ENCODE data around the gene KLHDC3.

The KLHDC3 gene, protein sequence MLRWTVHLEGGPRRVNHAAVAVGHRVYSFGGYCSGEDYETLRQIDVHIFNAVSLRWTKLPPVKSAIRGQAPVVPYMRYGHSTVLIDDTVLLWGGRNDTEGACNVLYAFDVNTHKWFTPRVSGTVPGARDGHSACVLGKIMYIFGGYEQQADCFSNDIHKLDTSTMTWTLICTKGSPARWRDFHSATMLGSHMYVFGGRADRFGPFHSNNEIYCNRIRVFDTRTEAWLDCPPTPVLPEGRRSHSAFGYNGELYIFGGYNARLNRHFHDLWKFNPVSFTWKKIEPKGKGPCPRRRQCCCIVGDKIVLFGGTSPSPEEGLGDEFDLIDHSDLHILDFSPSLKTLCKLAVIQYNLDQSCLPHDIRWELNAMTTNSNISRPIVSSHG

DNA sequence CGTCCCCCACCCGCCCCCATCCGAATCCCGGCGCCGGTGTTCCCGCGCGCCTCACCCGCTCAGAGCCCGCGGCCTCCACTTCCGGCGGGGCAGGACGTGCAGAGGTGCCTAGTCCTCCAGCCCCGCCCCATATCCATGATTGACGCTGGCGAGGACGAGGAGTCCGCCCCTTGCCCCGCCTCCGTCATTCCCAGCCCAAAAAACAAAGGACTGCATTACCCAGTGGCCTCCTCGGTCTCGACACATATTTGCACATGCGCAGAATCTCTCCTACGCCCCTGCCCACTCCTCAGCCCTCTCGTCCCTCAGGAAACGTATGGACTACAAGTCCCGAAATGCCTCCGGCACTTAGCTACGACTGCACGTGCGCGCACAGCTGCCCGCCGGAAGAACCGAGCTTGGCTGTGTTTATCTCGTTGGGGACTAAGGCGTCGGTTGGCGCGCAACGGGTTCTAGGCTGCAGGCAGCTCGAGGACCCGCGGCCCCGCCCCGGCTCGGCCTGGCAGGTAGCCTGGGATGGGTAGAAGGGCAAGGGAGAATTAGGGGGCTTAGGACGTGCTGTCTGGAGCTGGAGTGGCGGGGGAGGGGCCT, at the start of gene KLHDC3, which contains the start of gene MEA1:
Gene KLHDC3, plus strand, starts transcription at position 407 of the 591 bp plus-strand sequence. CDS start 2,944 bp downstream, outside the sequence.
Gene MEA1, minus strand, starts transcription at position 104 of the 591 bp plus-strand sequence. CDS start 133 bp downstream, outside the sequence.
- peak; percentile 100 for DNase-seq

DNA sequence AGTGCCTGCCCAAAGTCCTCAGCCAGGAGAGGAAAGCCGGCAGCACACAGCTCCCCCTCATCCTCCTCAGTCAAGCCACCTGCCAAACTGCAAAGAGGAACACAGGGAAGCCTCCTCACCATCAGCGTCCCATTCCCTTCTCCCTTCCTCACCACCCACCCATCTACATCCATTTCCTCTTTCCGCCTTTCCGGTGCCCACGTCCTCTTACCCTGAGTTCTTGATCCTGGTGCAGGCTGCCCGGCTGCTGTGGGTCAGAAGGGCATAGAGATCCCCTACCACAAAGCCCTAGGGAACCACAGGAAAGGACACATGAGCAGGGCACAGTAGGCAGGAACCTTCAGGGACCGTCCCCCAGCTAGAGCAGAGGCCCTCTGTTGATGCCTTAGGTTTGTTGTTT, 47.5 kb upstream of the KLHDC3 start:
- no peak for DNase-seq

DNA sequence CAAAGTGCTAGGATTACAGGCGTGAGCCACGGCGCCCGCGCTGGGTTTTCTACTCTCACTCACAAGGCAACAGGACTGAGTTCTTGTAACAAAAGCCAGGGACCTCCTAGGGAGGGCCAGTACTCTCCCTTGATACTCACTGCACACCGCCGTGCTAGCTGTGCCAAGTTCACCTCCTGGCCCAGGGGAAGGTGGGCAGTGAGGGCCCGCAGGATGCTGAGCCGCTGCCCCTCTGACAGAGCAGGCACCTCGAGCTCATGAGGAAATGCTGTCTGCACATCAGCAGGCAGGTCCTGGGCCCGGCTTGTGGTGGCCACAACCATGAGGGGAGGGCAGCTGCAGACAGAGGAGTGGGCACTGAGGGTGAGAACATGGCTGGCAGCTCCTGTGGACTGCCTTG, 46.8 kb upstream of the KLHDC3 start:
- DNase-seq, result no peak

DNA sequence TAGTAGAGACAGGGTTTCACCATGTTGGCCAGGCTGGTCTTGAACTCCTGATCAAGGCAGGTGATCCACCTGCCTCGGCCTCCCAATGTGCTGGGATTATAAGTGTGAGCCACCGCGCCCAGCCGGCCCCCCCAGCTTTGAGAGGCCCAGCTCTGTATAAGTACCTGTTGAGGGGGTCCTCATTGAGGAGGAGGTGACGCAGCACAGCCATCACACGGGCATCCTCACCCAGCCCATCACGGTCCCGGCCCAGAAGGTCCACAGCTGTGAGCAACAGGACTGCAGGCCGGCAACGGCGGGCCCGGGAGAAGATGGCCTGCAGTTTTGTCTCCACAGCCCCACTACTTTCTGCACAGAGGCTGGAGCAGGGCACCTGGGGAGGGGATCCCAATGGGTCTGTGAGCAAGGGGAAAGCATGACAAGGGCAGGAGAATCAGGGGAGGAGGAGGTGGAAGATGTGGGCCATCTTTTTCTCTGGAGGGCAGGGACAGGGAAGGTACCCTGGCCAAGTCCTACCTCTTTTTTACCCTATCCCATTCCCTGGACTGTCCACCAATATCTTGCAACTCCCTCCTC, 45.8 kb upstream of the KLHDC3 start:
- no peak for DNase-seq

DNA sequence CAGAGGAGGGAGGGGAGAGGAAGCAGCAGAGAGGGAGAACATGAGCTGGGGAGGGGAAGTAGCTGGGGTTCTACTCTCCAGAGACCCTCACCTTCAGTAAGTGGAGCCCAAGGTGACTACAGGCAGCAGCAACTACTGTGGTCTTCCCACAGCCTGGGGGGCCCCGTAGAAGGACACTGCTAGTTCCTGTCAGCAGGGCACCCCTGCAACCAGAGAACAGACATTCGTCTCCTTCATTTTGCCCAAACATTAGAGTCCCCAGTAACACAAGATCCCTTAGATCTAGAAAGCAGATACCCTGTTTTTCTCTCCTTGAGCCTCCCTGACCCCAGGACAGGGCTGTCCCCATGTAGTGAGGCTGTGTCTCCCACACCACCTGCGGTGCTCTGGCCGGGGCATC, 45.3 kb upstream of the KLHDC3 start:
- no peak for DNase-seq

DNA sequence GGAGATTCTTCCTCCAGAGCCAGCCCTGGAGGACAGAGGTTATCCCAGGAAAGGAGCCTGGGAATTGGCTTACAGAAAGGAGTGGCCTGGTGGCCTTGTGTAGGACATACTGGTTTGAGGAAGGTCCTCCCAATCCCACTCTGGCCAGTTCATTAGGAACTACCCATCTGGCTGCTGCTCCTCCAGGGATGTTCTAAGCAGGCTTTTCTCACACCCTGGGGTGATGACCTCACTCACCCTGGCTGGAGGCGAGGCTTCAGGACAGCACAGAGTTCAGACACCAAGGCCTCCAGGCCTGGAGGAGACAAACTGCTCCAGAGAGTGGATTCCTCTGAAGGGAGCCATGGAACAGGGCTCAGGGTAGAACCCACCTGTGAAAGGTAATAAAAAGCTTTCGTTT, 44.6 kb upstream of the KLHDC3 start:
- no peak for DNase-seq

DNA sequence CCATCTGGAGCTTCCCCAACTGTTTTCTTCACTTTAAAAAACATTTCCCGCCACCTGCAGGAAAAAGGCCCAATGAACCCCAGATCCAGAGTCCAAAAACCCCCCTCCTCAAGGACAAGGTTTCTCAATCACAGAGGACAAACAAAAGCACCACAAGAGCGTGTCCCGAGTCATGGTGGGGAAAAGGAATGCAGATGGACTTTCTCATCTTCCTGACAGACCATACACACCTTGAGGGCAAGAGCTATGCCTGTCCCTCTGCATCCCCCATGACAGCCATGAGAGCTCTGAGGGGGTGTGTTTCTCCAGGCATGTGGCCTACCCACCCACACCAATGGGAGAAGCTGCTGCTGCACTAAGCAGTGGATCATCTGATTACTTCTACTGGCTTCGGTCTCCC, 44.1 kb upstream of the KLHDC3 start:
- DNase-seq, result no peak

DNA sequence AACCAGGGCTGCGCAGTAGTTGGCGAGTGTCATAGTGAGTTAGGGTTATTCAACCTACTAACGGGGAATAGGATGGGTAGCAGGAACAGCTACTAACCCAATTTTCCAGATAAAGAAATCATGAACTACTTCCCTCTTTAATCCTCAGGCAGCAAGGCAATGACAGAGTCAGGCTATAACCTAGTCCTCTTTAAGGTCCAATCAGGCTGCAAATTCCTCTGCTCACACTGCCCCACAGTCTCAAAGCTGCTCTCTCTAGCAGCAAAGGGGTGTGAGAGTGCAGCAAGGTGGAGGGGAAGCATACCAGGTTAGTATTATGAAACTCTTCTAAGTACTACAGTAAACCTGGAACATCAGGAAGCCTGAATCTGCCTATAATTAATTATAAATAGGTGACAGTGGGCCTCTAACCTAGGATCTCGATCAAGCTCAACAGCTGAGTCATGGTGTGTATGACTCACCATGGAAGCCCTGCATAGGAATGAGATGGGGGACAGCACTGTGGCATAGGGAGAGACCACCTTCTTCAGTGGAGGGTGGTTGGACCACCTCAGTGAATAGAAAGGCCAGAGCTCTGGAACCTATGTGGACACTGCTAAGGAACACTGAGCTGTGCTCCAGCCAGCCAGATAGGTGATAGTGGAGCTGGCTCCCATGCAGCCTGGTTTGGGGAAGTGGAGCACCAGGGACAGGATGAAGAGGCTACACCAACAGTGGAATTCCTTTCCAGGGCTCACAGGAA, 43.0 kb upstream of the KLHDC3 start:
- DNase-seq, result no peak

DNA sequence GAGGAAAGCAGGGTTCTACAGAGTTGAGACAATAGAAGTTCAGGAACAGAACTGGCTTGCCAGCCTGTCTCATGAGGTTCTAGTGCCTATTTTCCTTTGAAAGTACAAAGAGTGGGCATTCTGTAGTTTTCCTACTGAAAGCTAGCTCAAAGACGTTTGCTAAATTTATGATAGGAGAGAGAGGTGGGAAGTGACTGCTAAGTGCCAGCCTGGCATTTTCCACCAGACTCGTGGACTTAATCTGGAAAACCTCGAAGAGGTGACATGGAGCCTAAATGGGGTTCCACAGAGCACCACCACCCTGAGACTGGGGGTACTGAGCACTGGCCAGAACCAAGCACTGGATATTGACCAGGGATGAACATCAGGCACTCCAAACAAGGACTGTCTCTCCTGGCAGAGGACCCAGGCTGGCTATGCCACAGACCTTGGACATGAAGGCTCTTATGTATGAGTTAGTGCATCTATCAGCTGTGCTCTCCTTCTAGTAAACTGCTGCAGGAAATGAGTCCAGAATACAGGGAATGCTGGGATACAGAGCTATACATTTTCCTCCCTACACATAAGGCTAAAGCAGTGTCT, 42.2 kb upstream of the KLHDC3 start:
- no peak for DNase-seq

DNA sequence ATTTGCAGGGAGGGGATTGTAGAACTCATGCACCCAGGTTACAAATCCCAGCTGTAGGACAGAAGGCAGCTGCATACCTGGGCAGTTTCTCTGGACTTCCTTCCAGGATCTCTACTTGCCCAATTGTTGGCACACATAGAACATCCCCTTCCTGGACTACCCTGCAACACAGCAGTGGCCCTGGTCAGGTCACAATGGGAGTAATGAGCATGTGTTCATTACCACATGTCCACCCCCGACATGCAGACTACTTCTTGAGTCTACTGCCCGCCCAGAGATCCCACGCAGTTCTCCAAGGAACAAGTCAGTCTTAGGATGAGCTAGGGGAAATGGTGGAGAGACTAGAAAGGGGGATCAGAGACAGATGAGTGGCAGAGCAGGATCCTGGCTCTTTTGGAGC, 40.1 kb upstream of the KLHDC3 start:
- no peak for DNase-seq

DNA sequence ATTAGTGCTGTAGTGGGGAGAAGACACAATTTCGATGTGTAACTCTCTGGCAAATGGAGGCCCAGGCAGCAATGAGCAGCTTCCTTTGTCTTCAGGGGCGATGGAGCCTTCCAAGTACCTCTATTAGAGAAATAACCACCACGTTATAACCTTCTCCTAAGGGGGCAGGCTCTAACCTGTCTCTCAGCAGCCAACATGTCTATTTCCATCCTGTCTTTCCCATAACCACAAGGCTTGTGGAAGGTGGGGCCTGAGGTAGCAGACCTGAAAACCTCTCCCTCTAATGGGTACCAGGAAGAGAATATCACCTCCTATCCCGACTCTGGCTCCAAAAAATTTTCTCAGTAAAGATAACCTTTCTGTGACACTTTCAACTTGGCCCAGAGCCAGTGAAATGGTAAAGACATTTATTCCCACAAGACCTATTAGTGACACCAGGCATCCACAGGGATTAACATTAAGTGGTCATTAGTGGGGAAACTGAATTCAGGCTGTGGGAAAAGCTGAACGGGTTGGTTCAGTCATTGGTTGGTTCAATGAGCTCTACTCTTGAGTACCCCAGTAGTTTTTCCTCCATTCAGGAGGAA, 39.0 kb upstream of the KLHDC3 start:
- DNase-seq, result no peak

DNA sequence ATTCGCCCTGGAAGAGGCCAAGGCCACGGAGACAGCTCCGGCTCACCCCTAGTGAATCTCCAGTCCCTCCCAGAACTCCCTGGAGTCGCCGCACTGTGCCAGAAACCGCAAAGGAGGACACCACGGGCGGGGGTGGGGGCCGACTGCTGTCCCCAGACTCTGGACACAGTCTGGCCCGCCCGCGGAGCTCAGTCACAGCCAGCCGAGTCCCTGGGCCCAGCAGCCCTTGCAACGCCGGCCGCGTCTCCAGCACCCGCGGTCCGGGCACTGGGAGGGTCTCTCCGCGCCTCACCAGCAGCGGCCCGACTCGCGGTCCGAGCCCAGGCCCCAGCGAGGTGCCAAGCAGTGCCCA, 35.6 kb upstream of the KLHDC3 start:
- DNase-seq, result no peak

DNA sequence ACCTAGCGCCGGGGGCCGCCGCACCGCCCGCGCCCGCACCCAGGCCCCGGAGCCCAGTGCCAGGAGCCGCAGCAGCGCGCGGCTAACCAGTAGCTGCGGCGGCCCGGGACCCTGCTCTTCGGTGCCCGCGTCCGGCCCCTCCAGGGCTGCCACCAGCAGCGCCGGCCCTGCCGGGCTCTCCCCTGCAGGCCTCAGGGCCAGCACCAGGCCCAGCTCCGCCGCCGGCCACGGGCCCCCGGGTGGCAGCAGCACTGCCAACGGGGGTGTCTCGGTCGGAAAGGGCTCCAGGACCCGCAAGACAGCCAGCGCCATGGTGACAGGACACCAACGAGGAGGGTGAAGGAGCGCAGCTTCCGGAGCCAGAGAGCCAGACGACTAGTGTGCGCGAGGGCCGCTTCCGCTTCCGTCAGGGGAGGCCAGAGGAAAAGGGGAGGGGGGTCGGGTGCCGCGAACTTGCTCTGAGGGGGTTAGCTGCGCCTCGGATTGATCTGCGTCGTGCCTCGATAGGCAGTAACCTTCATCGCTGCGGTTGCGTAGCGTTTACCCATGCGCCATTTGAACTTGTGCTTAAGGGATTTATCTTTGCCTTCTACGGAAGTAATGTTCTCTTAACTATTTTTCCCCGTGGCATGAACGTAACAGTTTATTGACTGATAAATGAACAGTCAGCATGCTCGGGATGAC, 35.1 kb upstream of the KLHDC3 start, which contains the start of gene PEX6:
Gene PEX6, minus strand, starts transcription at position 343 of the 684 bp plus-strand sequence. Its CDS starts 31 bp downstream, at position 312.
- DNase-seq, result peak; percentile 97

DNA sequence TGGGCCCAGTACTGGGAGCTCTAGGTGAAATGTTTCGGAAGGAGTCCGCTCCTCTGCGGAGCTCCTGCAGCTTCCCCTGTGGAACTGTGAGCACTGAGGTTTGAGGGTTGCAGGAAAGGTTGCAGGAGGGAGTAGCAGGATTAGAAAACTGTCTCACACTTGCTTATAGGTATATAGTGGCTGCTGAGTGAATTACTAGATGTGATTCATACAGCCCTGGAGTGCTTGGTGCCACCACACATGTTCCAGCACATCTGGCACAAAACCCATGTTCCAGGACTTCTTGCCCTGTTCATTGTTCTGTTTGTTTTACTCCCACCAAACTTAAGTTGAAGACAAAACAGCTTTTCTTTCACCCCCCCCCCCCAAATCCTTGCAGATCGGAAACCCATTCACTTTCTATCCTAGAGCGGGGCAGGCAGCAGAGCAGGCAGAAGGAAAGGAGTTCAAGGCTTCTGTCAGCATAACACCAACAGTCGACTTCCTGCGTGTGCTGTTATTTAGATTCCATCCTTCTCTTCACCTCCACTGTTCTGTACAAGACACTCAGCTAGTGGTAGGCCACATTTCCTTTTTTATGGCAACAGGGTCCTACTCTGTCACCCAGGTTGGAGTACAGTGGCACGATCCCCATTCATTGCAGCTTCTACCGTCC, 34.4 kb upstream of the KLHDC3 start:
- no peak for DNase-seq

DNA sequence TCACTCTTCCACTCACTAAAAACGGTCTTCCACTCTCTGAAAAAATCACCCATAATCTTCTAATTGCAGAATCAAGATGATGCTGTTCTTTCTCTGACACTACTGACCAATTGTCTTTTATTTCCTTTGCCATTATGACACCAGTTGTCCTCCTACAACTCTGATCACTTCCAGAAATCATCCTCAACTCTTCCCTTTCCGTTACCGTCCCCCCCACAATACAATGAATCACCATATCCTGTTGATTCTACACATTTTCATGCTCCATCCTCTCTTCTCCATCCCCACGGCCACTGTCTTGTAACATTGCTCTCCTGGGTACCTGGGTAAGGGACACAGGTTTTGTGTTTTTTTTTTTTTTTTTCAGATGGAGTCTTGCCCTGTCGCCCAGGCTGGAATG, 32.2 kb upstream of the KLHDC3 start:
- no peak for DNase-seq

DNA sequence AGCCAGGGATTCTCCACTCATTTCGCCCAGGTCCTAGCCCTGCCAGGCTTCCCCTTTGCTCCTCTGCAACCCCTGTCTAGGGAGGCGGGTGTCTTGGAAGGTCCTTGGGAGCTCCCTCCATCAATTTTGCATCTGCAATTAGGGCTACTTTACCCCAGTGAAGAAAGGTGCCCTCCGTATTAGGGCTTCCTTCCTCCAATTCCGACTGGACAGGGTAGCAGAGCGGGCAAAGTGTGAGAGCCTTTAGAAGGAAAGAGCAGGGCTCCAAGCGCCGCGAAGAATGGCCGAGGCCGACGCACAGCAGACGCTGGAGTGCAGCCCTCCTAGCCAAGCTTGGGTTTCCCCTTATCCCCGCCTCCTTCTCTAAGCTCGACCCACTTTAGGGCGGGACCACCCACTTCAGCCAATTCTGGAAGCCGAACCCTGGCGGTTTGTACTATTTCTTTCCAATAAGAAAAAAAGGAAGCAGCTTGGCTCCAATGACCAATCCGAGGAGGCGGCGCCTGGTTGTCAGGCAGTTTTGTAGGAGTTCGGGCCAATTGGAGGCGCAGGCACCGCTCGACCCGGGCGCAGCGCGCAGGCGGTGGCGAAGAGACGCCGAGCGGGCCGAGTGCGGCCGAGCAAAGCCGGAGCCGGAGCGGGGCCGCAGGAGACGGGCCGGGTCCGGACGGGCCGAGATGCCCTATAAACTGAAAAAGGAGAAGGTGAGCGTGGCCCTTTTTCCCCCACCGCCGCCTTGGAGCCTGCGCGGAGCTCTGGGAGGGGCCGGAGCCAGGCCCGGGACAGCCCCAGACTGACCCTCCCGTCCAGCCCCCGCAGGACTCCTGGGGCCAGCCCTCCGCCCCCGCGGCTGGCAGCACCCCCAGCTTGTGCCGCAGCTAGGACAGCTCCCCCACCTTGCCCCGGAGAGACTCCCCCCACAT, 29.8 kb upstream of the KLHDC3 start, which contains the start of gene PPP2R5D:
Gene PPP2R5D, plus strand, starts transcription at position 570 of the 923 bp plus-strand sequence. Its CDS starts 108 bp downstream, at position 678.
- DNase-seq, result peak; percentile 99

DNA sequence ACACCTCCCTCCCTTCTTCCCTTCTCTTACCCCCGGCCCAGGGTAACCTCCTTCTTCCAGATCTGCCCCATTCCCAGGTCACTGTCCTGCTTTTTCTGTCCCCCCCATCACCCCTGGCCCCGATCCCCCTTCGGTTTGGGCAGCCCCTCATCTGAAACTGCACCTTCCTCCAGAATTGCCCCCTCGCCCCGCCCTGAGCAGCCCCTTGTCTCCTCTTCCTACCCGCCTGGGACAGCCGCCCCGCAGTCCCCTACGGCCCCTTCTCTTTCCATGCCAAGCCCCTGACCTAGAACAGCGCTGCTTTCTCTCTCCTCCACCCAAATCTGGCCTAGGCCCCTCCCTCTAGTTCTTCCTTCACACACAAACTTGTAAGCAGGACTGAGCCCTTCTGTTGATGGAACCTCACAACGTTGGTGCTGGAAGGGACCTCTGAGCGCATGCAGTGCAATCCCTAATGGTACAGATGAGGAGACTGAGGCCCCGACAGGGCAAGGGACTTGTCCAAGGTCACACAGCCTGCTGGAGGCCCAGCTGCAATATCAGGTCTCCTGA, 29.0 kb upstream of the KLHDC3 start:
- no peak for DNase-seq

DNA sequence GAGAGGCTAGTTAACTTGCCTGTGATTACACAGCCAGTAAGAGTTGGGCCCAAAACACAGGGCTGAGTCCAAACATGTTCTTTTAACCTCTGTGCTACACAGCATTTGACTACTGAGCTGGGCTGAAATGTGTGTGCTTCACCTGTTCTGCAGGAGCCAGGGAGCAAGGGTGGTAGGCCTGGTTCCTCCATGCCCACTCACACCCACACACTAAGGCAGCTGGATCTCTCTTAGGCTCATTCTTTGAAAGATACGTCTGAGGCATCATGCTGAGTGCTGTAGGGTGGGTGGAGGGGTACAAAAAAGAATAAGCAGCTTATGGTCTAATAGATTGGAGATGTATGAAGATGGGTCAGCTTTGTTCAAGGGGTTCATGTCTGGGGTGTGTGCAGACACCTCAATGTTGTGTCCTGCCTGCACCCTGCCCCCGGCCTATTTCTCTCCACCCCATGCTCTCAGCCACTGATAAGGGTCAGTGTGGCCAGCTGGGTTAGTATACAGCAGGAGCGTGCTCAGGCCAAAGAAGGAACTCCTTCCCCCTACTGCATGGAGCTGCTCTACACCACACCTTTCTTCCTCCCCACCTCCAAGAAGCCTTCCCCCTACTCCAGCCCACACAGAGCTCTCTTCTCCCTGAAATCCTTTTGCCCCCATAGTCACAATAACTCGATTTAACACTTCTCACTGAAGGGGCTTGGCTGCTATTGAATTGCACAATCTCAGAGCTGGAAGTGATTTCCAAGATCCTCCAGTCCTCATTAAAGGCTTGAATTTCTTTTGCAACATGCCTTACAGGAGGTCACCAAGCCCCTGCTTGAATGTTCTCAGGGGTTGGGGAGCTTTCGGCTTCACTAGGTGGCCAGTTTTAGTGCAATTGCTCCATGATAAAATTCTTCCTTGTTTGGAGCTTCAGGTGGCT, 26.3 kb upstream of the KLHDC3 start:
- no peak for DNase-seq
